HG03354 (cell line): ENCODE results near the gene CLCN7.

Experiments used
- ATAC-seq: cut with Tn5 transposase; IDR thresholded peaks from one replicate; pipeline ENCODE4 v1.9.1; 2021; ENCODE audit warnings: mild to moderate bottlenecking; ENCODE audit not compliant: unreplicated experiment, poor library complexity, severe bottlenecking

CLCN7 gene

GRCh38 chr16:1466968-1467521 is 7.8 kb downstream of the CLCN7 start:
- no peak for ATAC-seq

DNA sequence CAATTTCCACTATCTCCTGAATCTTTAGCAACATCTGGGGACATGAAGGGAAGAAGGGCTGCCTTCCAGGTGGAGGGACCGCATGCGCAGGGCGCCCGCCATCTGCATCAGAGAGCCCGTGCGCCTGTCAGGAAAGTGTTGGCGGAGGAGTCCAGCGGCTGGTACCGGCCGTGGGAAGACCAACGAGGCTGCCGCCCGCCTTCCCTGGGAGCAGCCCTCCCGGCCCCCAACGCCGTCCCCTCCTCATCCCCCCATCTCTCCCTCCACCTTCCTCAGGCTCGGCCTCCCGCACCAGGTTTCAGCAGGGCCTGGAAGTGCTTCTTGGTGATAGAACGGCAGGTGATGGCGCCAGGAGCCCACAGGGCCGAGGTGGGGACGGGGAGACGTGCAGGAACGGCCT is 8.8 kb downstream of the CLCN7 start:
- no peak for ATAC-seq

GRCh38 chr16:1465567-1465915 is 9.3 kb downstream of the CLCN7 start:
- no peak for ATAC-seq

- ATAC-seq: no peak
Observed at GRCh38 chr16:1464894-1465566, 9.8 kb downstream of the CLCN7 start.

DNA sequence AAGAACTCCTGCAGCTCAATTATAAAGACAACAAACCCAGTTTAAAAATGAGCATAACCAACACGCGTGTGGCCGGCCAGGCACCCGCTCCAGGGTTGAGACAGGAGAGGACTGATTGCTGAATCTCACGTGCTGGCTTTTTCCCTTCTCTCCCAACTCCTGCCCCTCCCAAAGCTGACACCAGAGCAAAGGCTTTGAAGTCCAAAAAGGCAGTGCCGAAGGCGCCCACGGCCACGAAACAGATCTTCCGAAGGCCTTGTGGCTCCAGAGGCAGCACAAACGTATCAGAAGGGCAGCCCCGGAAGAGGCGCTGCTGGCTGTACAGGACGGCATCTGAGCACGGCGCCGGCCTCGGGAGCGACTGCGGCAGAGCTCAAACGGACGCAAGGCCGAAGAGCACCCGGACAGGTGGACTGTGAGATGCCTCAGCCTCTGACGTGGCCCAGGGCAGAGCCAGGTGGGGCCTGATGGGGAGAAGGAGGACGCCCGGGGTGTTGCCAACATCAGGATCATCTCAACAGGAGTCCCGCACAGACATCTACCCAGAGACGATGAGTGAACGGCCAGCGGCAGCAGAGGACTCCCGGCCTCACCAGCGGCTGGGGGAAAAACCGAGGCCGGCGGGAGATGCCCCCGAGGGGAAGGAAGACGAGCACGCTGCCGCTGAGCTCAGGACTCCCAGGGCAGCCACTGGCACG is 10.5 kb downstream of the CLCN7 start:
- no peak for ATAC-seq

GRCh38 chr16:1461146-1461545 is 13.7 kb downstream of the CLCN7 start:
- ATAC-seq: no peak

- no peak for ATAC-seq
Observed at GRCh38 chr16:1460602-1461138, 14.2 kb downstream of the CLCN7 start.

- no peak for ATAC-seq
Observed at GRCh38 chr16:1459967-1460366, 14.9 kb downstream of the CLCN7 start.

DNA sequence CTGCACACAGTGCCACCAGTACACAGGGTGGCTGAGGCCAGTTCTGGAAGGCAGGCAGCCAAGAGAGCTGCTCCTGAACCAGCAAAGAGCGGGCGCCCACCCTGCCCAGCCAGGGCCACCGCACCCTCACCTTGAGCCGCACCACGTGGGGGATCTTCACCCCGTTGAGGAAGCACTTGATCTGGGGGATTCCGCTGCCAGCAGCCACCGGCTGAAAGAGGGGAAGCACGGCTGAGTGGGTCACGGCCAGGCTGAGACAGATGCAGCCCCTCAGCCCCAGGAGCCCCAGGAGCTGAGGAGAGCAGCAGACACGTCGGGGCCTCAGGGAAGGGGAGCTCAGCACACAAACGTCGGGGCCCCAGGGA is 15.9 kb downstream of the CLCN7 start:
- ATAC-seq: no peak

DNA sequence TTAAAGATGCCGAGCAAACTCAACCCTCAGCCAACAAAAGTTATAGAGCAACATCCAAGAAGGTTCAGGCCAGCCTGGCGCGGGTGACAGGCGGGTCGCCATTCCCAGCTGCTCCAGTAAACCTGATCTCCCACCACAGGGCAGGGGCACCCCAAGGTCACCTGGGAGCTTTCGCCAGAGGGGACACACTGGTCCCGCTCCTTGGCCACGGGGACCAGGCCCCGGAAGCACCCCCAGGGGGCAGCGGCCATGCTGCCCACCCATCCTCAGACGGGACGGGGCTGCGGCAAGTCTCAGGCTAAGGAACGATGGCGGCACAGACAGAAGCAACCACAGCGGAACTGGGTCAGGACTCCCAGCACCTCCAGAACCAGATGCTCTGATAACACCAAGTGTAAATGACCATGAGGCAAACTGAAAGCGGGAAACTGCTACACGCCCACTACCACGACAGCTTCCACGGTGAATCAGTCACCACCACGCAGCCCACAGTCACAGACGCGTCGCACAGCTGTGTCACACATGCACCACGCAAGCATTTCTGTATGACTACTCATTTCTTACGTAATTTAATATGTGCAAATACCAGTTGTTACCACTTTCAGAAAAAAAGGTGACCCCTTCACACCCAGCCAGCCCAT is 16.4 kb downstream of the CLCN7 start:
- ATAC-seq: no peak

GRCh38 chr16:1457489-1458245 is 17.2 kb downstream of the CLCN7 start:
- no peak for ATAC-seq

GRCh38 chr16:1456951-1457350 is 17.9 kb downstream of the CLCN7 start:
- ATAC-seq: no peak

- ATAC-seq: no peak
Observed at GRCh38 chr16:1455190-1456171, 19.3 kb downstream of the CLCN7 start.

- no peak for ATAC-seq
Observed at GRCh38 chr16:1454561-1454960, 20.3 kb downstream of the CLCN7 start.

DNA sequence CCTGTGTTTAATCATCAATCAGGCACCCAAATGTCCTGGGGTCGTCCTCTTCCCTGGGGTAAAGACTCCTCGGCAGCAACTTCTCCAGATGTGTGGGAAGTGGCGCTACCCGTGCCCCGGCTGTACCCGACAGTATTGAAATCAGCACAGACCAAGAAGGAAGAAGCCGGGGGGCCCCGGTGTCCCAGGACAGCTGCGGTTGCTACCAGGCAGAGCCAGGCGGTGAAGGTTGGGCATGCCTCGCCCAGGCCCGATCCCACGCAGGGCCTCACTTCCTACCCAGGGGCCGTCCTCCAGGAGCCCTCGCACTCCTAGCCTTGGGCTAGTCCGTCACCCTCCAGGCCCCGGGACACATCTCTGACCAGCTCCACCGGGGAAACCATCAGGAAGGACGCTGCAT is 21.5 kb downstream of the CLCN7 start:
- ATAC-seq: no peak

- no peak for ATAC-seq
Observed at GRCh38 chr16:1452530-1452929, 22.3 kb downstream of the CLCN7 start.

GRCh38 chr16:1451702-1452392 is 23.0 kb downstream of the CLCN7 start:
- ATAC-seq: no peak

GRCh38 chr16:1450841-1451240 is 24.0 kb downstream of the CLCN7 start:
- ATAC-seq: no peak
